ENCODE measurements around the gene DNAI7.
A peak's percentile ranks its signal among the peaks of the same experiment; 100 is the strongest.

DNAI7 gene

DNA sequence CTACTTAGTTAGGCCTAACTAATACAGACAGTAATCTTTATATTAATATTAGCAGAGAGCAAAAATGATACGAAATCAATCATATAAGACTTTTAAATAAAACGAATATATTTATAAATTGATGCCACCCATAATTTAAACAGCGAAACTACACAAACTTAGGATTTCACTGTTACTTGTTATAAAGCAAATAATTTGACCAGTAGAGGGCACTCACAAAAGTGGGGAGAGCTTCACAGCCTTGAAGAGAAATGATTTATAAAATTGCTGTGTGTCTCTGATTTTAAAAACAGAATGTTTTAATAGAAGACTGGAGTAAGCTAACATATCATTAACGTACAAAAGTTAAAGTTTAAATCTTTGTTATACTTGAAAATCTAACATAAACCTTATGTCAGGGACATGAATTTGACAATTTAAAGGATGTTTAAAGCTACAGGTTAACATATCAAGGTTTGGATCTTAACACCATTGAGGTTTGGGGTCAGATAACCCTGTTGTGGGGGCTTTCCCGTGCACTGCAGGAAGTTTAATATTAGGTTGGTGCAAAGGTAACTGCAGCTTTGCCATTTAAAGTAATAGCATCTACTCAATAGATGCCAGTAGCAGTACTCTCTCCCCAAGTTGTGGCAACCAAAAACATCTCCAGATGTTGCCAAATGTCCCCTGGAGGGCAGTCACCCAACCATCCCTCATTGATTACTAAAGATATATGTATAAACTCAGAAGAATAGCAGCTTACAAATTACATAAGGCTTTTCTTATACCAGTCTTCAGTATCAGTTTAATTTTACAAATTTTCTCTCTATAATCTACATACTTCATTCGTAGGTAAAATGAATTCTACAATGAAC is 46.4 kb upstream of the DNAI7 start:
- peak; percentile 77 for TF ChIP-seq CTCF (conservative IDR thresholded peaks at IDR 0.05; ENCODE audit: low read depth, low read length)
- Histone ChIP-seq H3K79me2 (ENCODE audit: insufficient read depth, low read depth) (peaks cover 60% of the 10 kb centered on the region), H3K9ac (no peak overlapping the region), H3K36me3 (ENCODE audit: insufficient read depth) (0 out of 2 replicates have a peak, but pooled peaks cover 11% of the 10 kb centered on the region), H3K4me3 (IDR thresholded peaks at IDR 0.05; ENCODE audit: insufficient read depth, low read depth, low read length) (no peak overlapping the region), H2AFZ (ENCODE audit: low read depth) (no peak overlapping the region), H3K4me1 (ENCODE audit: low read depth, poor library complexity, severe bottlenecking) (peaks cover 41% of the 10 kb centered on the region), H3K27ac (no peak overlapping the region), H3K27me3 (ENCODE audit: insufficient read depth, low read depth) (no peaks in the 10 kb centered on the region), H4K20me1 (ENCODE audit: insufficient read depth) (no peaks in the 10 kb centered on the region), H3K4me2 (peak overlapping the region; percentile 40; the same call in 1 of the 2 replicates)

GRCh38 chr12:25236626-25237025 is 41.7 kb upstream of the DNAI7 start:
- Histone ChIP-seq H3K79me2 (ENCODE audit: insufficient read depth, low read depth) (peaks cover 58% of the 10 kb centered on the region; the same call in 1 of the 2 replicates), H2AFZ (ENCODE audit: low read depth) (no peak overlapping the region), H4K20me1 (ENCODE audit: insufficient read depth) (no peaks in the 10 kb centered on the region), H3K4me2 (no peak overlapping the region), H3K27ac (no peak overlapping the region), H3K9ac (no peak overlapping the region), H3K4me3 (IDR thresholded peaks at IDR 0.05; ENCODE audit: insufficient read depth, low read depth, low read length) (no peak overlapping the region), H3K27me3 (ENCODE audit: insufficient read depth, low read depth) (no peaks in the 10 kb centered on the region), H3K4me1 (ENCODE audit: low read depth, poor library complexity, severe bottlenecking) (peaks cover 17% of the 10 kb centered on the region), H3K36me3 (ENCODE audit: insufficient read depth) (0 out of 2 replicates have a peak, but pooled peaks cover 4% of the 10 kb centered on the region)
- no peak for TF ChIP-seq CTCF (conservative IDR thresholded peaks at IDR 0.05; ENCODE audit: low read depth, low read length)

DNA sequence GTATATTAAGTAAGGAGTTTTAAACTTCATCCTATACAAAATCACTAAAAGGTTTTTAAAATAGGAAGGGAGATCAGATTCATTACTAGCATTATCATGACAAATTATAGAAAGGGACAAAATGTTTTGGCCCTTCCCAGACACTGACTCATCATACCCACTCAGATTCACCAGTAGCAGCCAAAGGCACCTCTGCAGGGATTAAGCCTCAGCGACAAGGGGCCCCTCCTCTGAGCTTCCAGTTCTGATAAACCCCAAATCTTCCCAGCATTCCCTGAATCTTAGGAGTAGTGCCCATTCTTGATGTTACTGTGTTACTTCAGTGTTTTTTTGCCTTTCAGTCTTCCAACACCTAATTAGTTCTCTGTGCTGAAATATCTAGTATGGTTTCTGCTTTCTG is 41.2 kb upstream of the DNAI7 start:
- H3K4me3 ChIP-seq (IDR thresholded peaks at IDR 0.05; ENCODE audit: insufficient read depth, low read depth, low read length) = no peak overlapping the region
- 0 out of 2 replicates have a peak, but pooled peaks cover 4% of the 10 kb centered on the region for H3K36me3 ChIP-seq (ENCODE audit: insufficient read depth)
- no peak for TF ChIP-seq CTCF (conservative IDR thresholded peaks at IDR 0.05; ENCODE audit: low read depth, low read length)
- H3K9ac ChIP-seq = no peak overlapping the region
- H3K27ac ChIP-seq = no peak overlapping the region
- H4K20me1 ChIP-seq (ENCODE audit: insufficient read depth) = no peaks in the 10 kb centered on the region
- H3K27me3 ChIP-seq (ENCODE audit: insufficient read depth, low read depth) = no peaks in the 10 kb centered on the region
- H3K4me1 ChIP-seq (ENCODE audit: low read depth, poor library complexity, severe bottlenecking) = peaks cover 13% of the 10 kb centered on the region
- H3K79me2 ChIP-seq (ENCODE audit: insufficient read depth, low read depth) = peaks cover 58% of the 10 kb centered on the region; the same call in 1 of the 2 replicates
- H2AFZ ChIP-seq (ENCODE audit: low read depth) = no peak overlapping the region
- H3K4me2 ChIP-seq = no peak overlapping the region

DNA sequence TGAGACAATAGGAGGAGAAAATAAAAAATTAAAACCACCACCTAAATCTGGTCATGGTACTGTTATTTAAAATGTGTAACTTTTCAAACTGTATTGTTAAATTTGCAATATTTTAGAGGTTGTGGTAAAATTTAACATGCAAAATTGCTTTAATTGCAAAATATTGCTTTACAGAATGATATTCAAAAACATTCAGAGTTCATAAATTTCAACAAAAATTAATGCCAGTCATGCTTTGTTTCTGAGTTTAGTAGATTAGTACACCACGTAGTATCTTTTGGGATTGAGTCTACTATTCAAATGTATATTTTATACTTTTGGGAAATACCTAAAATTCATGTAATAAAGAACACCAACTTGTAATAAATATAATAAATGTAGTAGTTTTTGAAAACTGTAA is 18.4 kb upstream of the DNAI7 start:
- H3K27me3 ChIP-seq (ENCODE audit: insufficient read depth, low read depth) = no peaks in the 10 kb centered on the region
- H4K20me1 ChIP-seq (ENCODE audit: insufficient read depth) = no peaks in the 10 kb centered on the region
- H3K36me3 ChIP-seq (ENCODE audit: insufficient read depth) = no peaks in the 10 kb centered on the region
- no peak overlapping the region for H2AFZ ChIP-seq (ENCODE audit: low read depth)
- H3K27ac ChIP-seq = no peak overlapping the region
- no peak overlapping the region for H3K4me3 ChIP-seq (IDR thresholded peaks at IDR 0.05; ENCODE audit: insufficient read depth, low read depth, low read length)
- no peaks in the 10 kb centered on the region; the same call in 1 of the 2 replicates for H3K79me2 ChIP-seq (ENCODE audit: insufficient read depth, low read depth)
- H3K4me1 ChIP-seq (ENCODE audit: low read depth, poor library complexity, severe bottlenecking) = peaks cover 13% of the 10 kb centered on the region
- H3K4me2 ChIP-seq = no peak overlapping the region
- no peak overlapping the region for H3K9ac ChIP-seq
- TF ChIP-seq CTCF (conservative IDR thresholded peaks at IDR 0.05; ENCODE audit: low read depth, low read length) = no peak

Measured in KMS-11 (cell line).